Smooth muscle cell (in vitro differentiated cells): ENCODE measurements around the gene PHOX2B. TPM values are rescaled to one million over a fixed set of nuclear protein-coding genes. Genes with fewer than 3 reads are reported as not detected.

Source experiments
- DNase-seq: peaks from one replicate; lab custom pipeline; 2025; ENCODE audit not compliant: unreplicated experiment; lab: John Stamatoyannopoulos, UW
- H2AFZ ChIP-seq: fragments of 200-600 bp; sonication (generic); 2 replicates; pipeline ENCODE4 v1.6.0; 2016; ENCODE audit warnings: antibody characterized with exemption, low read depth, mild to moderate bottlenecking
- H3F3A ChIP-seq: fragments of 200-600 bp; sonication (generic); 2 replicates; pipeline ENCODE4 v1.6.0; 2017; ENCODE audit warnings: antibody characterized with exemption, low read depth
- H3K27ac ChIP-seq: fragments of 200-600 bp; sonication (generic); 2 replicates; pipeline ENCODE4 v1.5.1; 2016; ENCODE audit warnings: low read depth, mild to moderate bottlenecking
- H3K27me3 ChIP-seq: fragments of 200-600 bp; sonication (generic); 2 replicates; pipeline ENCODE4 v1.6.1; 2016; ENCODE audit warnings: low read depth, mild to moderate bottlenecking
- H3K36me3 ChIP-seq: fragments of 200-600 bp; sonication (generic); 2 replicates; pipeline ENCODE4 v1.5.1; 2016; ENCODE audit warnings: low read depth
- H3K4me1 ChIP-seq: fragments of 200-600 bp; sonication (generic); 2 replicates; pipeline ENCODE4 v1.5.1; 2016; ENCODE audit warnings: low read depth
- H3K4me2 ChIP-seq: fragments of 200-600 bp; sonication (generic); 2 replicates; pipeline ENCODE4 v1.6.0; 2016; ENCODE audit warnings: mild to moderate bottlenecking
- H3K4me3 ChIP-seq: fragments of 200-600 bp; sonication (generic); 2 replicates; pipeline ENCODE4 v1.5.1; 2016; ENCODE audit warnings: mild to moderate bottlenecking
- H3K79me2 ChIP-seq: fragments of 200-600 bp; sonication (generic); 2 replicates; pipeline ENCODE4 v1.6.0; 2016; ENCODE audit warnings: low read depth, mild to moderate bottlenecking
- H3K9ac ChIP-seq: fragments of 200-600 bp; sonication (generic); 2 replicates; pipeline ENCODE4 v1.6.0; 2016; ENCODE audit warnings: low read depth
- H3K9me3 ChIP-seq: fragments of 200-600 bp; sonication (generic); replicated peaks from 2 replicates; pipeline ENCODE4 v1.5.1; 2016; ENCODE audit warnings: low read depth
- H4K20me1 ChIP-seq: fragments of 200-600 bp; sonication (generic); 2 replicates; pipeline ENCODE4 v1.6.0; 2016; ENCODE audit warnings: low read depth
- CTCF ChIP-seq: fragments of 200-600 bp; sonication (generic); IDR thresholded peaks from 2 replicates; pipeline ENCODE4 v1.5.1; 2017; ENCODE audit warnings: borderline replicate concordance, mild to moderate bottlenecking, antibody characterized with exemption; ENCODE audit not compliant: insufficient read depth, poor library complexity, severe bottlenecking
- WGBS: methylation state at CpG from one replicate; pipeline ENCODE4 v1.1.7; 2016; ENCODE audit warnings: low lambda C conversion rate; 5-methylcytosine and 5-hydroxymethylcytosine counted together
- polyA plus RNA-seq: library from polyadenylated mRNA; unstranded; fragments of >200 nt; fragmentation: Nextera tagmentation; extraction: Ambion mirVana; gene quantifications from 2 replicates; pipeline ENCODE4 v1.2.1, GENCODE V29; 2016
- total RNA-seq: library from RNA; depleted of rRNA; stranded (reverse); fragments of >200 nt; gene quantifications from 2 replicates; pipeline ENCODE4 v1.2.3, GENCODE V29; 2014

The PHOX2B gene
- total and polyA plus RNA-seq, 2 experiments from 2014 or later, result 3.1 TPM; not detected in 1

GRCh38 chr4:41702770-41703169 lies 45.8 kb downstream of the PHOX2B start:
- WGBS, result 78% methylated on average over 4 of the region's 4 CpGs
- Histone ChIP-seq H3K4me1 (no peaks in the 10 kb centered on the region), H3K79me2 (no peaks in the 10 kb centered on the region), H3K9me3 (no peaks in the 10 kb centered on the region), H3K4me3 (no peak overlapping the region), H3K27me3 (peaks cover 64% of the 10 kb centered on the region), H3F3A (no peaks in the 10 kb centered on the region), H4K20me1 (no peaks in the 10 kb centered on the region), H2AFZ (no peak overlapping the region), H3K36me3 (no peaks in the 10 kb centered on the region), H3K9ac (no peak overlapping the region), H3K4me2 (no peak overlapping the region), H3K27ac (no peak overlapping the region)
- TF ChIP-seq CTCF, result no peak
- DNase-seq, result no peak

- WGBS, result 79% methylated on average over 3 of the region's 3 CpGs
- no peaks in the 10 kb centered on the region for H3K9me3 ChIP-seq
- no peak overlapping the region for H3K4me2 ChIP-seq
- DNase-seq, result no peak
- no peaks in the 10 kb centered on the region for H3K4me1 ChIP-seq
- no peak overlapping the region for H3K9ac ChIP-seq
- peaks cover 62% of the 10 kb centered on the region for H3K27me3 ChIP-seq
- no peak for TF ChIP-seq CTCF
- H3K36me3 ChIP-seq, result no peaks in the 10 kb centered on the region
- H3K27ac ChIP-seq, result no peak overlapping the region
- H4K20me1 ChIP-seq, result no peaks in the 10 kb centered on the region
- no peaks in the 10 kb centered on the region for H3F3A ChIP-seq
- no peak overlapping the region for H3K4me3 ChIP-seq
- H3K79me2 ChIP-seq, result no peaks in the 10 kb centered on the region
- H2AFZ ChIP-seq, result no peak overlapping the region
Measured at GRCh38 chr4:41701983-41702382, 46.5 kb downstream of the PHOX2B start.

- H4K20me1 ChIP-seq, result no peaks in the 10 kb centered on the region
- no peak overlapping the region for H3K4me2 ChIP-seq
- no peaks in the 10 kb centered on the region for H3K36me3 ChIP-seq
- no peak overlapping the region for H3K4me3 ChIP-seq
- no peak for DNase-seq
- H2AFZ ChIP-seq, result no peak overlapping the region
- no peaks in the 10 kb centered on the region for H3K9me3 ChIP-seq
- no peak overlapping the region for H3K27ac ChIP-seq
- H3K79me2 ChIP-seq, result no peaks in the 10 kb centered on the region
- no peak for TF ChIP-seq CTCF
- WGBS, result 75% methylated on average over 4 of the region's 4 CpGs
- H3K4me1 ChIP-seq, result no peaks in the 10 kb centered on the region
- H3K9ac ChIP-seq, result no peak overlapping the region
- peaks cover 18% of the 10 kb centered on the region for H3K27me3 ChIP-seq
- no peaks in the 10 kb centered on the region for H3F3A ChIP-seq
Measured at GRCh38 chr4:41696763-41697162, 51.8 kb downstream of the PHOX2B start.

GRCh38 chr4:41696131-41696530 lies 52.4 kb downstream of the PHOX2B start:
- TF ChIP-seq CTCF, result no peak

More at GRCh38 chr4:41696131-41696530, 52.4 kb downstream of the PHOX2B start:
- Histone ChIP-seq H3F3A (no peaks in the 10 kb centered on the region), H3K9ac (no peak overlapping the region), H2AFZ (no peak overlapping the region), H3K36me3 (no peaks in the 10 kb centered on the region), H4K20me1 (no peaks in the 10 kb centered on the region), H3K27me3 (peaks cover 13% of the 10 kb centered on the region), H3K4me2 (no peak overlapping the region), H3K4me1 (no peaks in the 10 kb centered on the region), H3K9me3 (no peaks in the 10 kb centered on the region), H3K79me2 (no peaks in the 10 kb centered on the region), H3K4me3 (no peak overlapping the region), H3K27ac (no peak overlapping the region)
- 89% methylated on average over 3 of the region's 3 CpGs for WGBS
- no peak for DNase-seq
